NCI-H2081 (cell line): ENCODE data around the gene SEPTIN5.
"Not testable (repeated sequence)": the region's sequence is repeated elsewhere in the genome, so short reads cannot be mapped to it uniquely, and the experiment has no call there.

Source experiments
- DNase-seq, 2 experiments: peaks; one replicate each; lab custom pipeline; 2025; lab: John Stamatoyannopoulos, UW

Gene SEPTIN5

DNA sequence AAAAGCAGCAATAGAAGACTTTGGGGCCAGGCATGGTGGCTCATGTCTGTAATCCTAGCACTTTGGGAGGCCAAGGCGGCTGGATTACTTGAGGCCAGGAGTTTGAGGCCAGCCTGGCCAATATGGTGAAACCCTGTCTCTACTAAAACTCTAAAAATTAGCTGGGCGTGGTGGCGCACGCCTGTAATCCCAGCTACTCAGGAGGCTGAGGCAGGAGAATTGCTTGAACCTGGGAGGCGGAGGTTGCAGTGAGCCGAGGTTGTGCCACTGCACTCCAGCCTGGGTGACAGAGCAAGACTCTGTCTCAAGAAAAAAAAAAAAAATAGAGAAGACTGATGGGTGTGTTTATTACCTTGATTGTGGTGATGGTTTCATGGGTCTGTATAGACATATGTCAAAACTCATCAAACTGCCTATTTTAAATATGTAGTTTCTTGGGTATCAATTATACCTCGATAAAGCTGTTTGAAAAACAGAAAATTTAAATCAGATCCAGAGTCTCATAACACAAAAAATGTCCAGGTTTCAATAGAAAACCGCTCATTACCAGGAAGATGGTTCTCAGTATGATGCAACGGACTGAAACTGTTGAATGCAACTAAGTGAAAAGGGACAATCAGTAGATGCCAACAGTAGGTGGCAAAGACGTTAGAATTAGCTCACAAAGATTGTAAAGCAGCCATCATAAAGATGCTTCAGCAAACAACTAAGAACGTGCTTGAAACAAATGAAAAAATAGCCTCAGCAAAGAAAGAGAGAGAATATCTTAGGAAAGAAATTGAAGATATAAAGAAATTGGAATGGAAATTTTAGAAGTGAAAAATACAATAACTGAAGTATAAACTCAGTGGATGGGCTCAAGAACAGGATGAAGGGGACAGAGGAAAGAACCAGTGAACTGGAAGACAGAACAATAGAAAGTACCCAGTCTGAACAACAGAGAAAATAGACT lies 33.1 kb upstream of the SEPTIN5 start:
- DNase-seq: no peak

DNA sequence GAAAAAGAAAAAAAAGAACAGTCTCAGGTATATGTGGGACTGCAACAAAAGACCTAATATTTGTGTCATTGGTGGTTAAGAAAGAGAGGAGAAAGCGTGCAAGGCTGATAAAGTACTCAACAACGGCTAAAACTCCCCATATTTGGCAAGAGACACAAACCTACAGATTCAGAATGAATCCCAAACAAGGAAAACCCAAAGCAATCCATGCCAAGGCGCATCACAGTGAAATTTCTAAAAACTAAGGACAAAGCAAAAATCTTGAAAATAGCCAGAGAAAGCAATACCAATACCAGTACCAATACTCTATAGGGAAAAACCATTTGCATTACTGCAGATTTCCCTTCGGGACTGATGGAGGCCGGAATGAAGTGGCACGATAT lies 32.4 kb upstream of the SEPTIN5 start:
- DNase-seq: no peak

DNA sequence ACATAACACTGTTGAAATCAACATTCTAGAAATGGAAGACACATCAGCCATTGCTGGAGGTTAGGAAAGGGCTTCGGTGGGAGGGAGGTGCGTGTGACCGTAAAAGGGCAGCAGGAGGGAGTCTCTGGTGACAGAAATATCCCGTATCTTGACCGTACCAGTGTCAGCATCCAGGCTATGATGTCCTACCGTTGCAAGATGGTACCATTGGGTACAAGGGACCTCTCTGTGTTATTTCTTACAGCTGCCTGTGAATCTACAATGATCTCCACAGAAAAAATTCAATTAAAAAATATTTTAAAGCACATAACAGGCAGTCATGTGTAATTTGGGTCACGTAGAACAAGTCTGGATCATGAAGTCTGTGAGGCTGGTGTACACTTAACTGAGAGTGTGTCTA lies 27.4 kb upstream of the SEPTIN5 start:
- no peak for DNase-seq

DNA sequence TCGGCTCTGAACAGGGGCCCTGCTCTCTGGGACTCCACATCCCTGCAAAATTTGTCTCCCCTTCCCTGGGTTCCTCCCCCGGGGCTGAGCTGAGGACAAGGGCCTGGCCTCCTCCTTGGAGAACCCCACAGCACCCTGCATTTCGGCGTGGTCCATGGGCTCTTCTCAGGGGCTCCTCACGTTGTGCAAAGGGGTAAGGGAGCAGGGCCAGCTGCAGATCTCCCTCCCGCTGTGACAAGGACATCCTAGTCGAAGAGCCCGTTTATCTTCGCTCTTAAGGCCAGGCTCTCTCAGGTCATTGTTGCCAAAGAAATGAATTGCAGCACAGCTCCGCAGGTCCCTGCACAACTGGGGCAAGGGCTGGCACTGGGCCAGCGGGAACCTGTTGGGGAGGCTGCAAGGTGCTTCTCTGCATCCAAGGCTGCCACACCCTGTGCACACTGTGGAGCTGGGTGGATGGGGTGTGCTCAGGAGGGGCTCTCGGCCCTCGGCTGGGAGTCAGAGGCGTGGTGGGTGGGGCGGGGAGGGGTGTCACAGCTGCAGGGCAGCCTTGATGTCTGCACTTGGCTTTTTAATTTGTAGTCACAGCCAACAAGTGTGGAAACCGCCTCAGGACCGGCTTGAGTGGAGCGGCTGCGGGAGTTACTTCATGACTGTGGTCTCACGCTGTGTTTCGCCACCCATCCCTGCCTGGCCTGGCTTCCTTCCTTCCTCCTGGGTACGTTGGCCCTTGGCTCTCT lies 26.6 kb upstream of the SEPTIN5 start:
- no peak for DNase-seq

DNA sequence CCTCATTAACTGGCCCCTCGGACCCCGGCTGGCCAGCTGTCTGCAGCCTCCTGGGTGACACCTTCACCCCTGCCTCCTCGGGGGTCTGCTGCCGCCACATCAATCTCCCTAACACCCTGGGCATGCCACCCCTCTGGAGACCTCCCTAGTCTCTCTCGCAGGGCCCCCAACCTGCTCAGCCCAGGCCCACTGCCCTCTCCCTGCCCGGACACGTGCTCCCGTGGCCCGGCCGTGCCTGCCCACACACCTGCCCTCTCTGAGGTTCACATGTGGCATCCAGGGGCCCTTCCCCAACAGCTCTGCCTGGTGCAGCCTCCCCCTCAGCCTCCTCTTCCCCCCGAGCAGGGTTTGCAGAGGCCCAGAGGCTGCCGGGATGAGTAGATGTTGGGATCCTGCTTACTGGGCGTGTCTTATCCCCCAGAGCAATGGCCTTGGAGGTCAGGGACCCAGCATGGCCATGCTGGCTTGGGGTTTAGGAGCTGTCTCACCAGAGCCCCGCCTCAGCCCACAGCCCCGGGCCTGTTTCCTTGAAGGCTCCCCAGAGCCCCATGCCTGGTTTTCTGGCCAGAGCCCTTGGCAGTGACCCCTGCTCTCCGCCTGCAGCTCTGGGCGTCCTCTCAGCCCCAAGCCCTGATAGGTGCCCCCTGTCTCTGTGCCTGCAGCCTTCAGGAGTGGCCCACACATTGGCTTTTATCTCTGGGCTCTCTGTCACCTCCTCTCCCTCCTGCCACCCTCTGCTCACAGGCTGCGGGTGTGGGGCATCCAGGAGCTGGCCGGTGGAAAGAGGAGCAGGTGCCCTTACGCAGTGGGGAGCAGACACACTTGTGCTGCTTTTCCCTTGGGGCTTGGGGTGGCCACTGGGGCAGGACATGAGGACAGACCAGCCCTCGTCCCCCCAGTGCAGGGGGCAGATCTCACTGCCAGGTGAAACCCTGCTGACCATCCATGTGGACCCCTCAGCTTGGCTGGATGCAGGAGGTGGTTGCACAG lies 25.7 kb upstream of the SEPTIN5 start:
- DNase-seq: no peak

DNA sequence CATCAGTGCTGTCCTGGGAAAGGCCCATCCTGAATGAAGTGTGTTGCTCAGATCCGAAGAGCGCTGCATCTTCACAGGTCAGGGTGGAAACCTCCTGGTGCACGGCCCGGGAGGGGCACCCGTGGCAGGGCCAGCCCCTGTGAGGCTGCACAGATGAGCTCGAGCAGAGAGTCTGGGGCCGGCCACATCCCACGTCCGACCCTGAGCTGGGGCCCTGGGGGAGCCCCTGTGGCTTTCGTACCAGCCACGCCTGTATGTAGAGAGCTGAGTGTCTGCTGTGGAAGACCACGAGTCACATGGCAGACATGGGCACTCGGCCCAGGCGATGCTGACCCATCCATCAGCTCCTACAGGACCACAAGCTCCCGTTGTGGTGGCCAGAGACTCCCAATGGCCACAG lies 24.9 kb upstream of the SEPTIN5 start:
- DNase-seq: no peak

DNA sequence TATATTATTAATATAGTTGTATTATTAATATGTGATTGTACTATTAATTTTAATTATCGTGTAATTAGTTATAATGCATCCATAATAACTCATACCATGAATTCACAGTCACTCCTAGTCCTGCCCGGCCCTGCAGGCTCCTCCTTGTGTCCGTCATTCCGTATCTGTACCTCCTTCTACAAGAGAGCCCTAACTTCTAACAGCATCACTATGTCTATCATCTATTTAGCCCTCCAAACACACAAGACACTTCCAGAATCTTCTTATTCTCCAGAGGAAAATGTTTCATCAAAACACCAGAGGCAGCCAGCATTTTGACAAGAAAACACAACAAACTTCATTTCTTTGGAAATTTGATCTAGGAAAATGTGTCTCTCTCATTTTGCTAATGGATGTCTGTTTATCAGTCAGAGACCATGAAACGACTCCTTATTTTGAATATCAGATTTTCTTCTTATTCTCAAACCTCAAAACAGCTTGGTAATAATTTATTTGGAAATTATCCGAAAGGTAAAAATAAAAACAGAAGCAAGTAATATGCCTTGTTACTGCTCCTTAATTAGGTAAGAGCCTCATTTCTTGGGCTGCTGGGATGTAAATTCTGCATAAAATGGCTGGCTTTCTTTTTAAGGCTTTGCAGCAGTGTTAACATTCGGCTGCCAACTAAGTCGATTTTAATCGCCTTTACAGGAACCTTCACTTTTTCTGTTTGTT lies 23.1 kb upstream of the SEPTIN5 start:
- DNase-seq: no peak

DNA sequence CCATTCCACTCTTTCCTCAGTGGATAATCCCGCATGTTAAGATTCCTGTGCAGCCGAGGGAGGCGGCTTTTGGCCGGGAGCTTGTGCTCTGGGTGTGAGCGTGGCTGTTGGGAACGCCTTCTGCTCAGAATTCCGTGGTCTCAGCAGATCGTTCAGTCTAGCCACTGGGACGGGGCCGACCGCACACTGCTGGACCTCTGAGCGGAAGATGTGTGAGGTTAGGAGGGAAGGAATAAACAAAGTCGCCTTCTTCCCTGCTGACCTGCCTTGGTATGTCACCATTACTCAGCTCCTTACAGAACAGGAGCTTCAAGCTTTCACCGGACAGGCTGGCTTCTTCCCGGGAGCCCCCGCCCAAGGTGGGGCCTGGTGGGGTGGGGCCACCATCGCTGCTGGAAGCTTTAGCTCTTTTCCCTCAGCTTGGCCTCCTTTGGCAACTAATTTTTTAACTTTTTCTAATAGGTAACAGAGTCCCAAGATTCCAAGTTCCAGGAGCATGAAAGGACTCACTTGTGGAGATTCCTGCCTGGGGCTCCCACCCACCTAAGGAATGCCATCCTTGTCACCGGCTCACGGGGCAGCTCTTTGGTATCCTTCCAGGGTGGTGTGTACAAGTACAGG lies 22.5 kb upstream of the SEPTIN5 start:
- no peak for DNase-seq

DNA sequence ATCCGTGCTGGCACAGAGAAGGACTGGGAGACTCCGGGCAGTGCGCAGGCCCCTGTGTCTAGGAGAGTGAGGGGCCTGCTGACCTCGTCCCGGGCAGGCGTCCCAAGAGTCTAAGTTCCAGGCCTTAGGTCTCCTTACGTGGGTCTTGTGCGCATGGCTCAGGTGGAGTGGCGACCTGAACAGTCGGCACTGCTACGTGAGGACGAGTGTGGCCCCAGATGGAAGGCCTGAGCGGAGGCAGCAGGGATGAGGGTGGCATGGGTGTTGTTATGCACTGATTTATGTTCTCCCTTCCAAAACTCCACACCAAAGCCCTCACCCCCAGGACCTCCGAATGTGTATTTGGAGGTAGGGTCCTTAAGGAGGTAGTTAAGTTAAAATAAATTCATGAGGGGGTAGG lies 20.7 kb upstream of the SEPTIN5 start:
- no peak for DNase-seq

DNA sequence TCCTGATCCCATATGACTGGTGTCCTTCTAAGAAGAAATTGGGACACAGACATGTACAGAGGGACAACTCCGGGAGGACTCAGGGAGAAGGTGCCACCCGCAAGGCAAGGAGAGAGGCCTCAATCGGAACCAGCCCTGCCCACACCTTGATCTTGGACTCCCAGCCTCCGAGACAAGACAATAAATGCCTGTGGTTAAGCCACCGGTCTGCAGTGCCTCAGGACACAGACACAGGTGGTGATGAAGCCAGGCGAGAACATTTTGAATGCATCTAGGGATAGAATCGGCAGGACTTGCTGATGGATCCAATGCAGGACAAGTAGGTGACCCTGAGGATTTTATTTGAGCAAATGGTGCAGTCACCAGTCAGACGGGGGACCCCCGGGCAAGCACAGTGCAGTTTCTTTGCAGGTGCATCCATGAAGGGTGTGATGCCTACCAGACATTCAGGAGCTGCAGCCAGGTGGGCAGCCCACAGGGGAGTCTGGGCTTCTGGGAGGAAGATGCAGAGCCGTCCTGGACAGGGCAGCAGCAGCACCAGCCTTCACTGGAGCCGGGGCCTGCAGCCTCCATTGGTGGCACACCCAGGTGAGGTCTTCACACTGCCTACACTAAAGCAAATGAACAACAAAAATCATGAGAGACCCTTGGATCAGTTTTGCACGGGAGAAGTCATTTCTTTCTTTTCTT lies 20.2 kb upstream of the SEPTIN5 start:
- DNase-seq: no peak

DNA sequence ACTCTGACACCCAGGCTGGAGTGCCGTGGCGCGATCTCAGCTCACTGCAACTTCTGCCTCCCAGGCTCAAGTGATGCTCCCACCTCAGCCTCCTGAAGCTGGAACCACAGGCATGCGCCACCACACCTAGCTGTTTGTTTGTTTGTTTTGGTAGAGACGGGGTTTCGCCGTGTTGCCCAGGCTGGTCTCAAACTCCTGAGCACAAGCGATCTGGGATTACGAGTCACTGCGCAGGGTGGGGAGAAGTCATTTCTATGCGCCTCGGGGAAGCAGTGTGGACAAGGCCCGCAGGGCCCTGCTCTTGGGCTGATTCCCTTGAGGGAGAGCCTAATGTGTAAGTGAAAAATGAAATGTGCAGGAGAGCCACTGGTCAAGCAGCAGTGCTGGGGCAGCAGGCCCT lies 19.6 kb upstream of the SEPTIN5 start:
- no peak for DNase-seq

DNA sequence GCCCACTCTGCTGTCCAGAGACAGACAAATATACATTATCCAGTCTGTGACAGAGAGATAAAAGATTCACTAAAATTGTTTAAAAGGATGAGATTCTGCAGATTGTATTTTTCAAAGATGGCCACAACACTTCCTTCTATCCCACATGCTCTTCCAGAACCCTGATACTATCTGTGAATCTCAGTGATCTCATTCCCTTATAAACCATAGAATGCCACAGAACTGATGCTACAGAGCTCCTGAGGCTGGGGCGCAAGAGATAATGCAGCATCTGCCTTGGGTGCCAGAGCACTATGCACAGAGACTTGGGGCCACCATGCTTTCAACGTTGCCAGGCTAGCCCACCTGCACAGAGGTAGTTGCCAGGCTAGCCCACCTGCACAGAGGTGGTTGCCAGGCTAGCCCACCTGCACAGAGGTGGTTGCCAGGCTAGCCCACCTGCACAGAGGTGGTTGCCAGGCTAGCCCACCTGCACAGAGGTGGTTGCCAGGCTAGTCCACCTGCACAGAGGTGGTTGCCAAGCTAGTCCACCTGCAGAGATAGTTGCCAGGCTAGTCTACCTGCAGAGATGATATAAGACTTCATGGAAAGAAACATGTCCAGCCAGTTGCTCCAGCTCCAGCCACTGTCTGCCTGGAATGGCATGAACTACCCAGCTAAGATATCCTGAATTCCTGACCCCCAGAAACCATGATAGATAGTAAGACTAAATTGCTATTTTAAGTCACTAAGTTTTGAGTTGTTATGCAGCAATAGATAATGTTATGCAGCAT lies 17.6 kb upstream of the SEPTIN5 start:
- DNase-seq: no peak

DNA sequence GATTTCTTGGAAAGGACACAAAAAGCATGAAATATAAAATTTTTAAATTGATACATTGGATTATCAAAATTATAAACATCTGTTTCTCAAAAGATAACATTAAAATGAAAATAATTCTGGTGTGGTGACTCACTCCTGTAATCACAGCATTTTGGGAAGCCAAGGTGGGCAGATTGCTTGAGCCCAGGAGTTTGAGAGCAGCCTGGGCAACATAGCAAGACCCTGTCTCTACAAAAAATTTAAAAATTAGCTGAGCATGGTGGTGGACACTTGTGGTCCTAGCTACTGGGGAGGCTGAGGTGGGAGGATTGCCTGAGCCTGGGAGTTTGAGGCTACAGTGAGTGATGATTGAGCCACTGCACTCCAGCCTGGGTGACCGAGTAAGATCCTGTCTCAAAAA lies 16.4 kb upstream of the SEPTIN5 start:
- DNase-seq: not testable (repeated sequence)

DNA sequence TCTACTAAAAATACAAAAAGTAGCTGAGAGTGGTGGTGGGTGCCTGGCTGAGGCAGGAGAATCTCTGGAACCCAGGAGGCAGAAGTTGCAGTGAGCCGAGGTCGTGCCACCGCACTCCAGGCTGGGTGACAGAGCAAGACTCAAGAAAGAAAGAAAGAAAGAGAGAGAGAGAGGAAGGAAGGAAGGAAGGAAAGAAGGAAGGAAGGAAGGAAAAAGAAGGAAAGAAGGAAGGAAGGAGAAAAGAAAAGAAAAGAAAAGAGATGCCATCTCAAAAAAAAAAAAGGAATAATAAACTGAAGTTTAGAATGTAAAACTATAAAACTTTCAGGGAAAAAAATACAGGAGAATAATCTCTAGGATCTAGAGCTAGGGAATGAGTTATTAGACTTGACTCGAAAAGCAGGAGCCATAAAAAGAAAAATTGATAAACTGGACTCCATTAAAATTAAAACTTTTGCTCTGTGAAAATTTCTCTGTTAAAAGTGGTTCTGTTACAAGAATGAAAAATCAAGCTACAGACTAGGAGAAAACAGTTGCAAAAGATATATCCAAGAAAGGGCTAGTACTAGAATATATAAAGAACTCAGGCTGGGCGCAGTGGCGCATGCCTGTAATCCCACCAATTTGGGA lies 13.4 kb upstream of the SEPTIN5 start:
- DNase-seq: no peak

DNA sequence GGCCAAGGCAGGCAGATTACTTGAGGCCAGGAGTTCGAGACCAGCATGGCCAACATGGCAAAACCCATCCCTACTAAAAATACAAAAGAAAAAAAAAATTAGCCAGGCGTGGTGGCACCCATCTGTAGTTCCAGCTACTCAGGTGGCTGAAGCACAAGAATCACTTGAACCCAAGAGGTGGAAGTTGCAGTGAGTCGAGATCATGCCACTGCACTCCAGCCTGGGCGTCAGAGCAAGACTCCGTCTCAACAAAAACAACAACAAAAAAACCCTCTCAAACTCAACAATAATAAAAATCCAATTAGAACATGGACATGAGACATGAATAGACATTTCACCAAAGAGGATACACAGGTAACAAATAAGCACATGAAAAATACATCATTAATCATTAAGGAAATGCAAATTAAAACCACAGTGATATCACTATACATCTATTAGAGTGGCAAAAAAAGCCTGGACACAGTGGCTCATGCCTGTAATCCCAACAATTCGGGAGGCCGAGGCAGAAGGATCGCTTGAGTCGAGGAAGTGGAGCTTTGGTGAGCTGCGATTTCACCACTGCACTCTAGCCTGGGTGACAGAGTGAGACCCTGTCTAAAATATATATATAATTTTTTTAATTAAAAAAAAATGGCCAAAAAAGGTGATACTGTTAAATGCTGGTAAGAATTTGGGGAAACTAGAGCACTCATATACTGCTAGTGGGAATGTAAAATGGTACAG lies 12.7 kb upstream of the SEPTIN5 start:
- no peak for DNase-seq

DNA sequence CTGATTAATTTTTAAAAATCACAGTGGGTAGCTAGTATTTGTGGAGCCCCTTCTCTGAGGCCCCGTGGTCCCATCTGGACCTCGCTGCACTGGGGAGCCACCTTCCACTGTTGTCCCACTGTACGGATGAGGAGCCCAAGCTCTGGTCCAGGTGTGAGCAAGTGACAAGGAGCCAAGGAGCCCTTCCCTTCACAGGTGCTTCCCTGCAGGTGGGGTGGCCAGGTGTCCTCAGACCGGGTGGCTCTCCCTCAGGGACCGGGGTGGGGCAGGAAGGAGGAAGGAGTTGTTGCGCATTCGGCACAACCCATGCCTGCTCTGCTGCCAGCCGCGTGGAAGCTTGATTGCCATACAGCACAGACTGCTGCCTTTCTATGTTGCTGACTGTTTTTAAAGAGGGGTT lies 10.4 kb upstream of the SEPTIN5 start:
- peak; percentile 18 to 40 for DNase-seq

DNA sequence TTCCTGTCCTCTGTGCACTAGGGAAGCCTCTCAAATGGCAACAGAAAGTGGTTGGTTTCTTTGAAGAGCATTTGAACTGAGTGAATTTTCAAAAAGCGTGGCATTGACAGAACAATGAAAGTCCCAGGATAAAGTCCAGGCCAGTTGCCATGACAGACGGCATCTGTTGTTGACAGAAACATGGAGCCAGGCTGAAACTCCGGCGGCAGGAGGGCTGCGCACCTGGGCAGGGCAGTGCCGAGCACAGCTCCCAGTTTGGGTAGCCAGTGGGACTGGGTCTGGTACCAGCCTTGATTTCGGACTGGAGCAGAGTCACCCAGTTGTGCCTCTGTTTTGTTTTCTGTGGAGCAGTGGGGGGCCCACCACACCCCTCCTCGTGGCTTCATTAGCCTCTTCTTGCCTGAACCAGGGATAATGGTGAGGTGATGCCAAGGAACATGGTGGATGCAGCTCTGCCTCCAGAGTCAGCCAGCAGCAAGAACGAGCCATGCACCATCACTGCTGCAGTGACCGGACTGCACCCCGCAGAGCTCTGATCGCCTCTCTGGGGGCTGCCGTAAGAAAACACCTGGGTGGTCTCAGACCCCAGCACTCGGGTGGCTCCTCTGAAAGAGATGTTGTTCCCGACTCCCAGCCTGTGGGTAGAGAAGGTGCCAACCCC lies 9.8 kb upstream of the SEPTIN5 start:
- no peak for DNase-seq
